Activated naive CD4-positive, alpha-beta T cell treated with anti-CD3 and anti-CD28 coated beads, Interleukin-2, amount 50 U/mL, for 16 hours (primary cell): ENCODE results near the gene FASLG.
A peak's percentile ranks its signal among the peaks of the same experiment; 100 is the strongest.
"Not testable (repeated sequence)": the region's sequence is repeated elsewhere in the genome, so short reads cannot be mapped to it uniquely, and the experiment has no call there.

Source experiments
- DNase-seq: peaks from one replicate; pipeline ENCODE4 v3.0.0-alpha.2; 2020

FASLG gene

DNA sequence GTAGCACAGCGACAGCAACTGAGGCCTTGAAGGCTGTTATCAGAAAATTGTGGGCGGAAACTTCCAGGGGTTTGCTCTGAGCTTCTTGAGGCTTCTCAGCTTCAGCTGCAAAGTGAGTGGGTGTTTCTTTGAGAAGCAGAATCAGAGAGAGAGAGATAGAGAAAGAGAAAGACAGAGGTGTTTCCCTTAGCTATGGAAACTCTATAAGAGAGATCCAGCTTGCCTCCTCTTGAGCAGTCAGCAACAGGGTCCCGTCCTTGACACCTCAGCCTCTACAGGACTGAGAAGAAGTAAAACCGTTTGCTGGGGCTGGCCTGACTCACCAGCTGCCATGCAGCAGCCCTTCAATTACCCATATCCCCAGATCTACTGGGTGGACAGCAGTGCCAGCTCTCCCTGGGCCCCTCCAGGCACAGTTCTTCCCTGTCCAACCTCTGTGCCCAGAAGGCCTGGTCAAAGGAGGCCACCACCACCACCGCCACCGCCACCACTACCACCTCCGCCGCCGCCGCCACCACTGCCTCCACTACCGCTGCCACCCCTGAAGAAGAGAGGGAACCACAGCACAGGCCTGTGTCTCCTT, at the start of gene FASLG:
Gene FASLG, plus strand, starts transcription at position 233 of the 583 bp plus-strand sequence. Its CDS starts 99 bp downstream, at position 332.
- peak; percentile 59 for DNase-seq

DNA sequence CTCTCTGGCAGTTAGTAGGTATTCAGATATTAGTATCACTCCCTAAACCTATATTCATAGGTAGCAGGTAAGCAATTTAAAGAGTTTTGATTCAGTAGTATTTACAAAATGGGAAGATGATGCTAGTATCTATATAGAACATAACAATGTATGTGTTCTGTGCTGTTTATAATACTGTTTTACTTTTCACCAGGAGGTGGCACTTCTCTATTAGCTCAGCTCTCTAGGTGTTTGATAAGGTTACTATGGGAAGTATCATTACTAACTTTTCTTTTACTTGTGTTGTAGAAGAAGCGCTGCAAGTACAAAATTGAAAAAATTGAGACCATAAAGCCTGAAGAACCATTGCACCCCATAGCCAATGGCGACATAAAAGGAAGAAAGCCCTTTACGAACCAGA, 49.4 kb upstream of the FASLG start:
- no peak for DNase-seq

DNA sequence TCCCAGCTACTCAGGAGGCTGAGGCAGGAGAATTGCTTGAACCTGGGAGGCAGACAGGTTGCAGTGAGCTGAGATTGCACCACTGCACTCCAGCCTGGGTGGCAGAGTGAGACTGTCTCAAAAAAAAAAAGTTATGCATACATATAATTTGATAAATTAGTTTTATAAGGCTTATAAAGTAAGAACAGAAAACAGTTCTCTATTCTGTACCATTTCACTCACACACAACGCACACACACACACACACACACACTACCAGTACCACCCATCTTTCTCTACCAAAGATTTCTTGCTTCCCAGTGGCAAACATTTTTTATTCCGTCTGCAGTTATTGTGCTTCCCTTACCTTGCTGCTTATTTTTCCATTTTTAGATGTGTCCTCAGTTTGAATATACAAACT, 46.4 kb upstream of the FASLG start:
- no peak for DNase-seq

DNA sequence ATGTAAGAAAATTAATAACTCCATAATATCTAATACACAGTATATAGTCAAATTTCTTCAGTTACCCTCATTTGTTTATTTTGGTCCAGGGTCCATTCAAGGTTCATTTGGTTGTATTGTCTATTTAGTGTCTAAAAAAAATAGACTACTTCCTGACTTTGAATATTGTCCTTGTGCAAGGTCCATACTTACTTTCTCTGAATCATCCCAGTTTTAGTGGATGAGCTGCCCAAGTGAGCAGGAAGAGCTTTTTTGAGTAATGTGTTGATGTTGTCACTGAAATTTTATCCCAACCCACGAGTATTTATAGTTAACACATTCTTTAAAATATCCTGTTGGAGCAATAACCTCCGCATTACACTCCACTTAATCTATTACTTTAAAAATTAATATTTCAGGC, 45.6 kb upstream of the FASLG start:
- no peak for DNase-seq

DNA sequence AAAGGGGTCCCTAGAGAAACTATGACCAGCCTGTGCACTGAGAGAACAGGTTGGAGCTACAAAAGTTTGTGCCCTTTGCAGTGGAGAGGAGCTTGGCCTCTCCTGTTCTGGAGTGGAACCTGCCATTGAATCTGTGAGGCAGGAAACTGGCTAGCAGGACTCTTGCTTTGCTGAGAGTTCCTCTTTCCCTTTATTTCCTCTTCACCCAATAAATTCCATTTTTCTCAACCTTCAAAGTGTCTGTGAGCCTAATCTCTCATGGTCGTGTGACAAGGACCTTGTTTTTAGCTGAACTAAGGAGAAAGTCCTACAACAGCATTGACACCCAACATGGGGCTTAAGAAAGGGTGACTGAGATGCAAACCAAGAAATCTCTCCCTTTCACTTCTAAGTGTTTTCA, 42.7 kb upstream of the FASLG start:
- DNase-seq, result no peak

- no peak for DNase-seq
These were observed 42.3 kb upstream of the FASLG start for GRCh38 chr1:172616636-172617035.

- DNase-seq, result not testable (repeated sequence)
These were observed 38.3 kb upstream of the FASLG start for GRCh38 chr1:172620603-172621002.

GRCh38 chr1:172622541-172622940, 36.4 kb upstream of the FASLG start:
- no peak for DNase-seq

DNA sequence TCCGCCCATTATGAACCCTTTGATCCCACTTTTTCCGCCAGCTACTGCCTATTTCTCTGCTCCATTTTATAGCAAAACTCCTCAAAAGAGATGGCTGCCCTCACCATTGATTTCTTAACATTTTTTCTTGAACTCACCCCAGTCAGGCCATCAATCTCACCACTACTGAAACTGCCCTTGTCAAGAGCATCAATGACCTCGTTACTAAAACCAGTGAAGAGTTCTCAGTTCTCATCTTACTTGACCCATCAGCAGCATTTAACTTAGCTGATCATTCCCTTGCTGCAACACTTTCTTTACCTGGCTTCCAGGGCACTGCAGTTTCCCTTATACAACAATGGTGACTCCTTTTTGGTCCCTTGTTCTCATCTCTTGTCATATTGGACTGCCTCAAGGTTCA, 35.2 kb upstream of the FASLG start:
- DNase-seq, result no peak

DNA sequence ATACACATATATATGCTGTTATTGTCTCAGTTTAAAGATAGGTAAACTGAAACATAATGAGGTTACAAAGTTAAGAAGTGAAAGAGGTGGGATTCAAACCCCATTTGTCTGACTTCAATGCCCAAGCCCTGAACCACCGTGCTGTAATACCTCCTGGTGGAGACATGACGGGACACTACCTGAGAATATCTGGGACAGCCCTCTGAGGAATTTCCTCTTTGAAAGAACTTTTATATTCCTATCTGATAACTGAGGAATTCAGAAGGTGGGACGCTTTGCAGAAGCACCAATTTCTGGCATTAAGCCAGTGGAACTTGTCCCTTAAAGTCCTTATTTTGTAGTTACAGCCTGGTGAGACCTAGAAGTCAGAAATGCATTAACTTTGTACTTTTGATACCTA, 32.1 kb upstream of the FASLG start:
- no peak for DNase-seq

GRCh38 chr1:172627702-172628101, 31.2 kb upstream of the FASLG start:
- no peak for DNase-seq

DNA sequence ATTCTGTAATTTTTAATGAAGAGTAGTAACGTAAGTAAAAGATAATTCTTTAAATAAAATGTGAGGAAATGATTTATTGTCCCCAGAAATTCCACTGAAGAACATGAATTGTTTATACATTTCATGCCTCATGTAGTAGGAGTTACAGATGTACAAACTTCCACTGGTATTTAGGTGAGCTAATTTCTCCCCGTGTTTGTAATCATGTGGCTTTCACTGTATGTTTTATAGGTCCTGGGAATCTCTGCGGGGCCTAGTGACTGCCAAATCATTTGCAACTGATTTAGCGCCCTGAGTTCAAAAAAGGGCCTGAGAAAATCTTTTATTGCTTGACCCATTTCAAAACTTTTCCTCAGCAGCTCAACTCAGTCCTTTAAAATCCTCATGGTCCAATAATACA, 30.5 kb upstream of the FASLG start:
- DNase-seq, result no peak

GRCh38 chr1:172629170-172629569, 29.7 kb upstream of the FASLG start:
- no peak for DNase-seq

GRCh38 chr1:172629638-172630037, 29.3 kb upstream of the FASLG start:
- DNase-seq, result no peak

- no peak for DNase-seq
These were observed 28.7 kb upstream of the FASLG start for GRCh38 chr1:172630056-172630818.

GRCh38 chr1:172630868-172631267, 28.0 kb upstream of the FASLG start:
- DNase-seq, result no peak

- peak; percentile 37 for DNase-seq
These were observed 21.4 kb upstream of the FASLG start for GRCh38 chr1:172637522-172637921.

DNA sequence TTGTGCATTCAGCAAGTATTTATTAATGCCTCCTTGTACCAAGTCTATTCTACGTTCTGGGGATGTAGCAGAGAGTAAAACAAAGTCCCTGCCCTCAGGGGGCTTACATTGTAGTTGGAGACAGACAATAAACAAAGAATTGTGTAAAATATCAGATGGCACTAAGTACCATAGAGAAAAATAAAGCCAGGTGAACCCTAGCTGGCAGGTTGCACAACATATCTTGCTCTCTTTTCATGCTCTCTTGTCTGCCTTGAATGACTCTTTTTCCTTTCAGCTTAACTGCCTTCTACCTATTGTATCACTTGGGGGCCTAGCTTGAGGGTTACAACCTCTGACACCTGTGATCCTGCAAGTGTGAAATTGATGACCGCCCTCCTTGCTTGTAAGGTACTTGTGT, 20.7 kb upstream of the FASLG start:
- DNase-seq, result no peak

DNA sequence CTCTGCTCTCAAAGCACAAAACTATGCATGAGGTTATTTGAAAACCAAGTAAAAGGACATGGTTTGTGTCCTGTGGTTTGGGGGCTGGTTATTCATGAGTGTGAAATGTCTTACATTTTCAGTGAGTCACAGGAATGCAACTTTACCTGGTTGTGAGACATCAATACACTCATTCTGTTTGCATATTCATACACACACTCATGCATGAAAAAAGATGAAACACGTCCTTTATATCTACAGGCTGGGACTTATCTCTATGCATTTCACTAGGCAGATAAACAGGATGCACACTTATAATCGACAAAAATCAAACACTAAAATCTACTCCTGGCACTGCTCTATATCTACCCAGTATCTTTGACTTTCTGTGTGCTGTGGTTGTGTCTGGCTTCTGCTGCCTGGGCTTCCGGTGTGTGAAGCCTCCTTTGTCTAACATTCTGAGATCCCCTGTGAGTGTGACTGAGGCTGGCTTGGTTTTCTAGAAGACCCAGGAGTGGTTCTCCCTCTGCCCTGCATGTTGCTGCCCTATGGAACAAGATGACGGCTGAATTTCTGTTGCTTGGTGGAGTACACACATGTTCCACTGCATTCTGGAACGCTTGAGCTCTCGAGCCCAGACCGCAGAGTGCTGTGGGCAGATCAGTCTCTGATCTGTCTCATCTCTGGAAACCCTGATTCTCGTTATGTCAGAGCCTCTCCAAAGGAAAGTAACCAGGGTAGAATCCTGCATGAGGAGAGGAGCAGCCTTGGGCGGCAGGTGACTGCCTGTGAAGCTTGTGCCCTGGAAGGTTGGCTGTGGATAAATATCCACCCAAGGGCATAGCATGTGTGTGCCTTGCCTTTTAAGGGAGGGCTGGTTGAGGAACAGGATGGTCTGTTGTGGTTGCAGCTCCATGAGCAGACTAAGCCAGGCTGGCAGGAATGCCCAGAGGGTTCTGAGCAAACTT, 19.7 kb upstream of the FASLG start:
- DNase-seq, result peak; percentile 81

DNA sequence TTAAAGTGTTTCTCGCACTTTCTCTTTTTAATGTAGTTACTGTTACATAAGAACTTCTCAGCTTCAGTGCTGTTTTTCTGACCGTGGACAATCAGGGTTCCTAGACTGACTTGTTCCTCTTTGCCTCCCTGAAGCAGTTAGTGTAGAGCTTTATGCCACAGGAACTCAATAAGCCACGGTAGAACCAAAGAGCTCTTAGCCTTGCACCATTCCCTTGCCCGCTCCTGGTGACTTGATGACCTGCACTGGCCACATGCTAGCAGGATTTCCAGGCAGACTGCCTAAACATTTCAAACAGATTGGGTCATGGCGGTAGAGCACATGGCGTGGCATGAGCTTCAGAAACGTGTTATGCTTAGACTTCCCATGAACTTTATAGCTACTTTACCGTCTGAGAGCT, 18.8 kb upstream of the FASLG start:
- no peak for DNase-seq

DNA sequence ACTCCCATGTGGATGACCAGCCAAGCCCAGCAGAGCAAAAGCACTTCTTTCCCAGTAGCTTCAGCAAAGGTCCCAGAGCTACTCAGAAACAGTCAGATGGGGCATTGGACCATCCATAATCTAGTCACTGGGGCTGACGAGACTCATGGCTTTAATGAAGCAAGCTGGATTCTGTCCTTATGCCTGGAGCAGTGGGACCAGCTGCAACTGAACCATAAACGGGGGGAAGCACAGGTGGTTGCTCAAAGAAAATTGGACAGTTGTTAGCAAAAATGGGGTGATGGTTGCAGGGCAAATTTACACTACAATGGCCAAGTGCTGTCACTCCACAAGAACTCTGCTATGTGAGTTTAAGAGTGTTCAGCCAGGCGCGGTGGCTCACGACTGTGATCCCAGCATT, 17.4 kb upstream of the FASLG start:
- DNase-seq, result no peak

DNA sequence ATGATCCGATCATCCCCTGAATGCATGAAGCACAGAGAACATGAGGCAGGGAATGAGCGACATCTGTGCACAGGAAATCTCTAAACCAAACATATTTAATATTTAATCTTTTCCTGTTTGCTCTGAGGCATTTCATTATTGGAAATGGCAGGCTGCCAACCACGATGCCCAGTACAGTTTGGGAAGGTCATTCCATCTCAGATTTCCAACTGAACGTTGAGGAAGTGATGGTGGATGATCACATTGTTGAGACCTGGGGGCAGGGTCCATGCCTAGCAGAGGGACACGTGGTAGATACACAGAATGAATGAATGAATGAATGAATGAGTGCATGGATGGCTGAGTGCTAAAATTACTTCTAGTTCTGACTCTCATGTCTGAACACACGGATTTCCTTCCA, 15.9 kb upstream of the FASLG start:
- DNase-seq, result no peak

DNA sequence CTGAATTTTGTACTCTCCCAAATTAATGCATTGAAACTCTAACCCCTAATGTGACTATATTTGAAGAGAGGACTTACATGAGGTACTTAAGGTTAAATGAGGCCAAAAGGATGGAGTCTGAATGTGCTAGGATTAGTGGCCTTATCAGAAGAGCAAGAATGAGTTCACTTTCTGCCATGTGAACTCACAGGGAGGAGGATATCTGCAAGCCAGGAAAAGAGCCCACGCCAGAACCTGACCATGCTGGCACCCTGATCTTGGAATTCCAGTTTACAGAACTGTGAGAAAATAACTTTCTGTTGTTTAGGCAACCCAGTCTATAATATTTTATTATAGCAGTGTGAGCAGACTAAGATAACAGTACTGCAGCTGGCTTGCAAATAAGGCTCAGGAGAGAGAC, 12.2 kb upstream of the FASLG start:
- DNase-seq, result no peak

DNA sequence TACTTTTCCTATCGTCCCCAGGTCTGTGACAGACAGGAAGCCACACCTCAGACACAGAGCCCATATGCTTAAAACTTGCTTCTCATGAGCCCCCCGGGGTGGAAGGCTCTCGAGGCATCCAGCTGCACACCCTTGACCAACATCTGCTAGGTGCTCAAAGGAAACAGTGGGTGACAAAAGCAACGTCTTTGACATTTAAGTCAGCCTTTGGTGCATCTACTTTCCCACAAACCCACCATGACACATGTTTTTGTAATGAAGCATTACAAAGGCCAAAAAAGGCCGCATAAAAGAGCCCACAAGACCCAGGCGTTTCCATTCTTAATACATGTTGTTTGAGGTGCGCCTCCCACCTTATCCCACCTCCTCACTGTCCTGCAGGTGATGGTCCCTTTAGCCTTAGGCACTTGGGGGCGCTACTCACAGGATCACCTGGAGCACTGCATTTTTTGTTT, 11.8 kb upstream of the FASLG start:
- DNase-seq, result peak; percentile 27
